HUES6 (cell line): ENCODE measurements around the gene RALA.
"Not testable (repeated sequence)": the region's sequence is repeated elsewhere in the genome, so short reads cannot be mapped to it uniquely, and the experiment has no call there.

Source experiments
- H3K27ac ChIP-seq: 2 replicates; pipeline ENCODE4 v1.7.0; 2013; ENCODE audit warnings: low read depth, mild to moderate bottlenecking, low read length, inconsistent platforms
- H3K27me3 ChIP-seq: 2 replicates; pipeline ENCODE4 v1.6.1; 2013; ENCODE audit warnings: low read length; ENCODE audit not compliant: control insufficient read depth, insufficient read depth
- H3K36me3 ChIP-seq: 2 replicates; pipeline ENCODE4 v1.6.1; 2013; ENCODE audit warnings: low read length; ENCODE audit not compliant: control insufficient read depth, insufficient read depth
- H3K4me1 ChIP-seq: 2 replicates; pipeline ENCODE4 v1.6.1; 2013; ENCODE audit warnings: low read length; ENCODE audit not compliant: control insufficient read depth, insufficient read depth
- H3K4me3 ChIP-seq: 2 replicates; pipeline ENCODE4 v1.5.1; 2013; ENCODE audit warnings: low read depth, low read length
- H3K9ac ChIP-seq: one replicate; pipeline ENCODE4 v1.6.1; 2013; ENCODE audit warnings: mild to moderate bottlenecking, low read length
- H3K9me3 ChIP-seq: 2 replicates; pipeline ENCODE4 v1.6.1; 2013; ENCODE audit warnings: low read depth, low read length; ENCODE audit not compliant: control insufficient read depth, insufficient read depth

The RALA gene

GRCh38 chr7:39688611-39689480, 65.5 kb downstream of the RALA start:
- Histone ChIP-seq H3K4me1 (no peaks in the 10 kb centered on the region), H3K27me3 (no peaks in the 10 kb centered on the region), H3K4me3 (no peak overlapping the region), H3K27ac (no peak overlapping the region), H3K9me3 (no peaks in the 10 kb centered on the region), H3K9ac (no peak overlapping the region), H3K36me3 (peaks cover 45% of the 10 kb centered on the region)

- Histone ChIP-seq H3K36me3 (peaks cover 56% of the 10 kb centered on the region), H3K4me3 (no peak overlapping the region)
Measured at GRCh38 chr7:39691821-39692220, 68.4 kb downstream of the RALA start.

GRCh38 chr7:39693086-39693485, 69.7 kb downstream of the RALA start:
- H3K27me3 ChIP-seq, H3K9ac ChIP-seq, H3K4me1 ChIP-seq, H3K4me3 ChIP-seq, H3K9me3 ChIP-seq, H3K27ac ChIP-seq: not testable (repeated sequence)
- H3K36me3 ChIP-seq, result peaks cover 66% of the 10 kb centered on the region

More at GRCh38 chr7:39691821-39692220, 68.4 kb downstream of the RALA start:
- Histone ChIP-seq H3K9me3 (no peaks in the 10 kb centered on the region), H3K9ac (no peak overlapping the region), H3K27ac (no peak overlapping the region), H3K27me3 (no peaks in the 10 kb centered on the region), H3K4me1 (no peaks in the 10 kb centered on the region)

GRCh38 chr7:39693812-39694211, 70.4 kb downstream of the RALA start:
- no peaks in the 10 kb centered on the region for H3K4me1 ChIP-seq
- no peaks in the 10 kb centered on the region for H3K27me3 ChIP-seq
- H3K36me3 ChIP-seq, result peaks cover 73% of the 10 kb centered on the region
- H3K9ac ChIP-seq, result no peak overlapping the region
- H3K4me3 ChIP-seq, result no peak overlapping the region
- H3K9me3 ChIP-seq, result no peaks in the 10 kb centered on the region
- H3K27ac ChIP-seq, result no peak overlapping the region

- Histone ChIP-seq H3K27ac (no peak overlapping the region), H3K9me3 (no peaks in the 10 kb centered on the region), H3K4me3 (no peak overlapping the region), H3K9ac (no peak overlapping the region), H3K4me1 (no peaks in the 10 kb centered on the region), H3K36me3 (peaks cover 71% of the 10 kb centered on the region), H3K27me3 (no peaks in the 10 kb centered on the region)
Measured at GRCh38 chr7:39695852-39696586, 72.6 kb downstream of the RALA start.

GRCh38 chr7:39696631-39697030, 73.3 kb downstream of the RALA start:
- no peaks in the 10 kb centered on the region for H3K27me3 ChIP-seq
- peaks cover 68% of the 10 kb centered on the region for H3K36me3 ChIP-seq
- no peak overlapping the region for H3K27ac ChIP-seq
- no peaks in the 10 kb centered on the region for H3K4me1 ChIP-seq
- no peak overlapping the region for H3K4me3 ChIP-seq
- no peaks in the 10 kb centered on the region for H3K9me3 ChIP-seq
- no peak overlapping the region for H3K9ac ChIP-seq

- H3K27ac ChIP-seq, result no peak overlapping the region
Measured at GRCh38 chr7:39697483-39697882, 74.1 kb downstream of the RALA start.

GRCh38 chr7:39700165-39700564, 76.8 kb downstream of the RALA start:
- H3K27me3 ChIP-seq, result no peaks in the 10 kb centered on the region
- no peaks in the 10 kb centered on the region for H3K9me3 ChIP-seq
- H3K9ac ChIP-seq, result no peak overlapping the region
- H3K27ac ChIP-seq, result no peak overlapping the region
- H3K36me3 ChIP-seq, result peaks cover 56% of the 10 kb centered on the region
- no peak overlapping the region for H3K4me3 ChIP-seq
- no peaks in the 10 kb centered on the region for H3K4me1 ChIP-seq

More at GRCh38 chr7:39697483-39697882, 74.1 kb downstream of the RALA start:
- Histone ChIP-seq H3K9me3 (no peaks in the 10 kb centered on the region), H3K9ac (no peak overlapping the region), H3K36me3 (peaks cover 62% of the 10 kb centered on the region), H3K4me1 (no peaks in the 10 kb centered on the region), H3K27me3 (no peaks in the 10 kb centered on the region), H3K4me3 (no peak overlapping the region)

- Histone ChIP-seq H3K27ac (no peak overlapping the region), H3K9me3 (no peaks in the 10 kb centered on the region), H3K4me3 (no peak overlapping the region), H3K36me3 (peaks cover 53% of the 10 kb centered on the region), H3K4me1 (no peaks in the 10 kb centered on the region), H3K9ac (no peak overlapping the region), H3K27me3 (no peaks in the 10 kb centered on the region)
Measured at GRCh38 chr7:39700932-39701331, 77.6 kb downstream of the RALA start.

GRCh38 chr7:39702133-39702532, 78.8 kb downstream of the RALA start:
- Histone ChIP-seq H3K27me3 (no peaks in the 10 kb centered on the region), H3K4me3 (no peak overlapping the region), H3K36me3 (peaks cover 41% of the 10 kb centered on the region), H3K9ac (no peak overlapping the region), H3K4me1 (no peaks in the 10 kb centered on the region), H3K27ac (no peak overlapping the region), H3K9me3 (no peaks in the 10 kb centered on the region)

- H3K27me3 ChIP-seq, result no peaks in the 10 kb centered on the region
- no peaks in the 10 kb centered on the region for H3K4me1 ChIP-seq
- no peak overlapping the region for H3K27ac ChIP-seq
- peaks cover 31% of the 10 kb centered on the region for H3K36me3 ChIP-seq
- no peak overlapping the region for H3K9ac ChIP-seq
- H3K4me3 ChIP-seq, result no peak overlapping the region
- H3K9me3 ChIP-seq, result no peaks in the 10 kb centered on the region
Measured at GRCh38 chr7:39703144-39703543, 79.8 kb downstream of the RALA start.
